ENCODE measurements around the gene TESMIN.

TESMIN gene

DNA sequence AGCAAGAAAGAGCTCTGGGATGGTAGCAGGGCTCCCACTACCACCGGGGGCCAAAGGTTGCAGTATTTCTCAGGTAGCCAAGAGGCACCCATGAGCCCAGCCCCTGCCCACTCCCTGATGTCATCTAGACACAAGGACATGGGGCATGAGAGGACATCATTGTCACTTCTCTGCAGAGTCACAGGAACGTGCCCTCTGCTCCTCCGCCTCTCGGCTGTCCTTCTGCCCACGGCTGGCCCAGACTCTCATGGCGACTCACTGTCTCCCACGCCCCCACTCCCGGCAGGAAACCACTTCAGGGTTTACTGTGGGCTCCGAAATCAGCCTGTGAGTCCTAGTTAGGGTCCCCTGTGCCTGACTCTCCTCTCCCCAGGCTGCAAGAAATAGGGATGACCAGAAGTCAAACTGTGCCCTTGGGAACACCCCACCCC lies 68.8 kb downstream of the TESMIN start:
- Histone ChIP-seq H3K36me3 (ENCODE audit: control insufficient read depth, insufficient read depth, low read length) (no peaks in the 10 kb centered on the region), H3K4me3 (replicated peaks; ENCODE audit: low read depth, low read length) (no peak overlapping the region), H3K27me3 (replicated peaks; ENCODE audit: control insufficient read depth, insufficient read depth, low read length) (no peaks in the 10 kb centered on the region; the same call in none of the 2 replicates)
- DNase-seq (ENCODE audit: extremely low read depth, insufficient read length), result no peak
- TF ChIP-seq, protein P1, sequence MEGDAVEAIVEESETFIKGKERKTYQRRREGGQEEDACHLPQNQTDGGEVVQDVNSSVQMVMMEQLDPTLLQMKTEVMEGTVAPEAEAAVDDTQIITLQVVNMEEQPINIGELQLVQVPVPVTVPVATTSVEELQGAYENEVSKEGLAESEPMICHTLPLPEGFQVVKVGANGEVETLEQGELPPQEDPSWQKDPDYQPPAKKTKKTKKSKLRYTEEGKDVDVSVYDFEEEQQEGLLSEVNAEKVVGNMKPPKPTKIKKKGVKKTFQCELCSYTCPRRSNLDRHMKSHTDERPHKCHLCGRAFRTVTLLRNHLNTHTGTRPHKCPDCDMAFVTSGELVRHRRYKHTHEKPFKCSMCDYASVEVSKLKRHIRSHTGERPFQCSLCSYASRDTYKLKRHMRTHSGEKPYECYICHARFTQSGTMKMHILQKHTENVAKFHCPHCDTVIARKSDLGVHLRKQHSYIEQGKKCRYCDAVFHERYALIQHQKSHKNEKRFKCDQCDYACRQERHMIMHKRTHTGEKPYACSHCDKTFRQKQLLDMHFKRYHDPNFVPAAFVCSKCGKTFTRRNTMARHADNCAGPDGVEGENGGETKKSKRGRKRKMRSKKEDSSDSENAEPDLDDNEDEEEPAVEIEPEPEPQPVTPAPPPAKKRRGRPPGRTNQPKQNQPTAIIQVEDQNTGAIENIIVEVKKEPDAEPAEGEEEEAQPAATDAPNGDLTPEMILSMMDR (IDR thresholded peaks at IDR 0.05; ENCODE audit: insufficient read depth, low read length, poor library complexity, severe bottlenecking), result no peak

- Histone ChIP-seq H3K4me3 (replicated peaks; ENCODE audit: low read depth, low read length) (no peak overlapping the region), H3K36me3 (ENCODE audit: control insufficient read depth, insufficient read depth, low read length) (no peaks in the 10 kb centered on the region), H3K27me3 (replicated peaks; ENCODE audit: control insufficient read depth, insufficient read depth, low read length) (no peaks in the 10 kb centered on the region; the same call in none of the 2 replicates)
- TF ChIP-seq, protein P1 (IDR thresholded peaks at IDR 0.05; ENCODE audit: insufficient read depth, low read length, poor library complexity, severe bottlenecking), result no peak
- no peak for DNase-seq (ENCODE audit: extremely low read depth, insufficient read length)
Measured at GRCh38 chr11:68680541-68681231, 70.6 kb downstream of the TESMIN start.

- TF ChIP-seq, protein P1 (IDR thresholded peaks at IDR 0.05; ENCODE audit: insufficient read depth, low read length, poor library complexity, severe bottlenecking), result no peak
Measured at GRCh38 chr11:68678031-68678441, 73.3 kb downstream of the TESMIN start.

DNA sequence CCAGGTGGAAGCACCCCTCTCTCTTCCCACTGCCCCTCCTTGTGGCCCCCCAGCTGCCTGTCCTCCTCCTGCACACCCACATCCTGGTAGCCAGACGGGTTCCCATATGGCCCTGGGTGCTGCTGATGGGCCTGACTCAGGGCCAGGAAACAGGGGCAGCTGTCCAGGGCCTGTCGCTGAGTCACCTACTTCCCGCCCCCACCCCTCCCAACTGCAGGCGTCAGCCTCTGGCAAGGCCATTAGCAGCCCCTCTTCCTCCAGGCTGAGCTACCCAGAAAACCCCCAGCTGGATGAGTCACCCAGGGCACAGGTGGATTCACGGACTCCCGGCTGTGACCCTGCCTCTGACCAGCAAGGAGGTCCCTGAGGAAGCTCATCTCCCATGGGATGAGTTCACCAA lies 73.9 kb downstream of the TESMIN start:
- no peak overlapping the region for H3K4me3 ChIP-seq (replicated peaks; ENCODE audit: low read depth, low read length)
- TF ChIP-seq, protein P1 (IDR thresholded peaks at IDR 0.05; ENCODE audit: insufficient read depth, low read length, poor library complexity, severe bottlenecking), result no peak
- H3K36me3 ChIP-seq (ENCODE audit: control insufficient read depth, insufficient read depth, low read length), result no peaks in the 10 kb centered on the region
- no peaks in the 10 kb centered on the region; the same call in 1 of the 2 replicates for H3K27me3 ChIP-seq (replicated peaks; ENCODE audit: control insufficient read depth, insufficient read depth, low read length)
- no peak for DNase-seq (ENCODE audit: extremely low read depth, insufficient read length)

More at GRCh38 chr11:68678031-68678441, 73.3 kb downstream of the TESMIN start:
- Histone ChIP-seq H3K4me3 (replicated peaks; ENCODE audit: low read depth, low read length) (no peak overlapping the region), H3K36me3 (ENCODE audit: control insufficient read depth, insufficient read depth, low read length) (no peaks in the 10 kb centered on the region), H3K27me3 (replicated peaks; ENCODE audit: control insufficient read depth, insufficient read depth, low read length) (no peaks in the 10 kb centered on the region; the same call in 1 of the 2 replicates)
- no peak for DNase-seq (ENCODE audit: extremely low read depth, insufficient read length)

GRCh38 chr11:68674461-68674860 lies 76.9 kb downstream of the TESMIN start:
- no peak for DNase-seq (ENCODE audit: extremely low read depth, insufficient read length)
- Histone ChIP-seq H3K4me3 (replicated peaks; ENCODE audit: low read depth, low read length) (no peak overlapping the region), H3K27me3 (replicated peaks; ENCODE audit: control insufficient read depth, insufficient read depth, low read length) (no peaks in the 10 kb centered on the region; the same call in 1 of the 2 replicates), H3K36me3 (ENCODE audit: control insufficient read depth, insufficient read depth, low read length) (no peaks in the 10 kb centered on the region)
- TF ChIP-seq, protein P1 (IDR thresholded peaks at IDR 0.05; ENCODE audit: insufficient read depth, low read length, poor library complexity, severe bottlenecking), result no peak

Measured in GM06990 (cell line).